GM12878 (cell line): ENCODE measurements around the gene CENPS. TPM values are rescaled to one million over a fixed set of nuclear protein-coding genes. Genes with fewer than 3 reads are reported as not detected.

Source experiments
- ATAC-seq: fragments of 200-7000 bp; cut with Tn5 transposase; 3 replicates; pipeline ENCODE4 v1.9.1; 2020; ENCODE audit warnings: mild to moderate bottlenecking, moderate library complexity
- BruUV-seq: library from RNA; stranded (reverse); fragments of 400-500 nt; replicated peaks from 2 replicates; lab custom pipeline; 2021; lab: Mats Ljungman, UMichigan
- CTCF ChIA-PET: fragments of 300-600 bp; sonication (Branson Sonifier 250); formaldehyde crosslinking; extraction: SDS; loops from one replicate; lab custom pipeline; 2021; ENCODE audit warnings: inconsistent platforms; lab: Yijun Ruan, JAX
- POLR2A ChIA-PET: fragments of 350-600 bp; formaldehyde crosslinking; extraction: SDS; loops from one replicate; lab custom pipeline; 2021; ENCODE audit warnings: inconsistent platforms; lab: Charles Lee
- RAD21 ChIA-PET: fragments of 300-600 bp; sonication (Branson Sonifier 250); formaldehyde crosslinking; loops from one replicate; lab custom pipeline; 2023; ENCODE audit warnings: antibody characterized with exemption; ENCODE audit not compliant: unreplicated experiment; lab: Charles Lee
- SMC1A ChIA-PET: fragments of 300-600 bp; sonication (Branson Sonifier 250); formaldehyde crosslinking; loops from one replicate; lab custom pipeline; 2023; ENCODE audit not compliant: unreplicated experiment, uncharacterized antibody; lab: Charles Lee
- DNase-seq: peaks from one replicate; pipeline ENCODE4 v3.0.0-alpha.2; 2011; ENCODE audit warnings: low read depth, low spot score
- FAIRE-seq: peaks from 3 replicates; lab custom pipeline; 2011; peaks lifted over from hg19 to GRCh38; lab: Jason Lieb, UNC
- H2AFZ ChIP-seq: 2 replicates; pipeline ENCODE4 v1.6.0; 2011; ENCODE audit warnings: low read depth, low read length, control low read depth; ENCODE audit not compliant: control insufficient read depth
- H3K27ac ChIP-seq: 2 replicates; pipeline ENCODE4 v1.5.1; 2011; ENCODE audit warnings: control low read depth; ENCODE audit not compliant: control insufficient read depth, insufficient read depth
- H3K27me3 ChIP-seq, 2 experiments: replicated peaks in 1 of 2; 2 replicates each; pipeline versions ENCODE4 v1.6.0 to v1.6.1; 2011; ENCODE audit warnings: low read length in 1 of 2; ENCODE audit not compliant: control insufficient read depth in 2 of 2, insufficient read depth in 2 of 2
- H3K36me3 ChIP-seq, 2 experiments: 2 replicates each; pipeline ENCODE4 v1.5.1; 2011; ENCODE audit warnings: low read length in 1 of 2; ENCODE audit not compliant: control insufficient read depth in 2 of 2, insufficient read depth in 2 of 2
- H3K4me1 ChIP-seq: 2 replicates; pipeline ENCODE4 v1.6.1; 2011; ENCODE audit warnings: mild to moderate bottlenecking, low read length, moderate library complexity, mixed read lengths; ENCODE audit not compliant: control insufficient read depth, insufficient read depth
- H3K4me2 ChIP-seq: 2 replicates; pipeline ENCODE4 v1.6.0; 2011; ENCODE audit warnings: control low read depth; ENCODE audit not compliant: control insufficient read depth, insufficient read depth
- H3K4me3 ChIP-seq: fragments of 200-600 bp; sonication (generic); 2 replicates; pipeline ENCODE4 v1.5.1; 2016
- H3K79me2 ChIP-seq: 2 replicates; pipeline ENCODE4 v1.6.0; 2011; ENCODE audit warnings: low read length; ENCODE audit not compliant: control insufficient read depth, insufficient read depth
- H3K9ac ChIP-seq: 2 replicates; pipeline ENCODE4 v1.8.0; 2011; ENCODE audit warnings: low read length, control low read depth, mixed read lengths; ENCODE audit not compliant: control insufficient read depth, insufficient read depth
- H3K9me3 ChIP-seq: replicated peaks from 3 replicates; pipeline ENCODE4 v1.5.1; 2011; ENCODE audit warnings: mild to moderate bottlenecking, low read length; ENCODE audit not compliant: control insufficient read depth, insufficient read depth
- H4K20me1 ChIP-seq: 2 replicates; pipeline ENCODE4 v1.6.0; 2011; ENCODE audit not compliant: control insufficient read depth, insufficient read depth
- ESRRA ChIP-seq: IDR thresholded peaks from 2 replicates; pipeline ENCODE4 v1.6.1; 2012; ENCODE audit warnings: mild to moderate bottlenecking, low read length, improper control_type of control experiment
- EZH2 ChIP-seq: IDR thresholded peaks from 2 replicates; pipeline ENCODE4 v1.6.1; 2012; ENCODE audit warnings: low read depth, mild to moderate bottlenecking, control low read depth, inconsistent platforms, low read length, borderline replicate concordance; ENCODE audit not compliant: control insufficient read depth
- FOS ChIP-seq: IDR thresholded peaks from 3 replicates; pipeline ENCODE4 v1.6.1; 2011; ENCODE audit warnings: borderline replicate concordance; ENCODE audit not compliant: insufficient read length; ENCODE audit errors: extremely low read depth
- GABPA ChIP-seq: IDR thresholded peaks from 2 replicates; pipeline ENCODE4 v1.6.1; 2014; ENCODE audit warnings: antibody characterized with exemption, low read depth, mild to moderate bottlenecking, inconsistent platforms
- PAX8 ChIP-seq: fragments of 450-650 bp; IDR thresholded peaks from 2 replicates; pipeline ENCODE4 v1.6.1; 2017; ENCODE audit warnings: mild to moderate bottlenecking, moderate library complexity
- SIX5 ChIP-seq: IDR thresholded peaks from 2 replicates; pipeline ENCODE4 v1.6.1; 2011; ENCODE audit warnings: mild to moderate bottlenecking, low read depth, low read length, moderate library complexity; ENCODE audit not compliant: severe bottlenecking
- STAT1 ChIP-seq: fragments of 450-650 bp; conservative IDR thresholded peaks from 2 replicates; pipeline ENCODE4 v1.6.1; 2014; ENCODE audit warnings: antibody characterized with exemption, mild to moderate bottlenecking
- YBX1 ChIP-seq: fragments of 450-650 bp; IDR thresholded peaks from 2 replicates; pipeline ENCODE4 v1.6.1; 2016; ENCODE audit warnings: antibody characterized with exemption
- ZNF592 ChIP-seq: fragments of 450-650 bp; IDR thresholded peaks from 2 replicates; pipeline ENCODE4 v1.6.1; 2017; ENCODE audit warnings: mild to moderate bottlenecking, moderate library complexity
- WGBS: methylation state at CpG from one replicate; pipeline ENCODE4 v1.1.6; 2016; ENCODE audit warnings: low lambda C conversion rate; ENCODE audit not compliant: insufficient replicate concordance, insufficient coverage; ENCODE audit errors: missing lambda C conversion rate; 5-methylcytosine and 5-hydroxymethylcytosine counted together
- in situ Hi-C: fragments of 300-500 bp; cut with MboI; formaldehyde crosslinking; loops from 9 replicates; pipeline ENCODE4 v1.14.3; 2018; ENCODE audit warnings: mixed read lengths
- intact Hi-C: fragments of 100-400 bp; cut with micrococcal nuclease; formaldehyde crosslinking; loops from one replicate; pipeline ENCODE4 v1.14.2; 2022; ENCODE audit not compliant: unreplicated experiment
- polyA plus RNA-seq, 11 experiments: library from polyadenylated mRNA; depleted of rRNA in 4 of 11; unstranded in 6 of 11; stranded (reverse) in 5 of 11; fragments of >200 nt; fragmentation: Nextera tagmentation in 4 of 11; fragmentation: Illumina TruSeq in 1 of 11; extraction: Ambion mirVana in 4 of 11; extraction: Trizol in 1 of 11; gene quantifications; 1 replicate in 1 of 11; 2 replicates in 10 of 11; pipeline versions ENCODE4 v1.2.1 to v1.2.3, GENCODE V29; 2011 to 2016; ENCODE audit warnings: inconsistent platforms in 2 of 11, missing spikeins in 2 of 11, low read depth in 1 of 11
- total RNA-seq, 4 experiments: library from RNA; depleted of rRNA in 3 of 4; stranded (reverse); fragments of >200 nt in 3 of 4; fragmentation: Illumina TruSeq in 1 of 4; extraction: Trizol in 1 of 4; gene quantifications; 2 replicates each; pipeline versions ENCODE4 v1.2.1 to v1.2.3, GENCODE V29; 2013 to 2021

CENPS gene
- total and polyA plus RNA-seq, 10 of the 15 experiments (the other 5 are each of a cell fraction or from before 2014, with no cell fraction given), result 9.4 to 51.7 (median 16.7) TPM

- TF ChIP-seq GABPA (no peak), ESRRA (no peak), YBX1 (no peak), PAX8 (no peak), EZH2 (no peak), ZNF592 (no peak), FOS (no peak), SIX5 (no peak)
Measured at GRCh38 chr1:10400013-10400412, 30.2 kb upstream of the CENPS start (continued).

- H3K9ac ChIP-seq, result no peak overlapping the region
- intact Hi-C loops, result no loop called here
- TF ChIP-seq STAT1, result no peak
- no peaks in the 10 kb centered on the region for H3K9me3 ChIP-seq
- ATAC-seq (no peak), DNase-seq (no peak), FAIRE-seq (no peak)
- in situ Hi-C loops, result no loop called here
- ChIA-PET POLR2A (interaction anchor here (1.9 kb wide), 1 partner anchor 21 kb away, joined by 4 read pairs; no protein-coding TSS in a partner anchor), SMC1A (interaction anchor here (0.6 to 2.0 kb wide), 5 partner anchors 13 to 464 kb away, joined by 3 to 6 read pairs (median 3); partner anchors contain the start of genes CENPS and KIF1B), RAD21 (interaction anchor here (1.1 to 3.4 kb wide), 2 partner anchors 14 to 192 kb away, joined by 3 to 16 read pairs; partner anchors contain the start of gene KIF1B), CTCF (interaction anchor here (0.9 to 4.2 kb wide), 2 partner anchors 192 to 533 kb away, joined by 3 to 29 read pairs; partner anchors contain the start of gene KIF1B)
- no peak overlapping the region for H3K4me2 ChIP-seq
- H4K20me1 ChIP-seq, result no peaks in the 10 kb centered on the region
- H3K79me2 ChIP-seq, result peaks cover 19% of the 10 kb centered on the region
- H3K36me3 ChIP-seq, result peaks cover 2 to 20% of the 10 kb centered on the region in 2 experiments; a peak in 2 of 4 replicates
- H3K27ac ChIP-seq, result no peak overlapping the region
- no peak overlapping the region for H3K4me3 ChIP-seq
- H2AFZ ChIP-seq, result no peak overlapping the region
- no TSS peak for BruUV-seq
- WGBS, result 100% methylated on average over 1 of the region's 1 CpG
- H3K27me3 ChIP-seq, result no peaks in the 10 kb centered on the region
- H3K4me1 ChIP-seq, result peaks cover 6% of the 10 kb centered on the region
Measured at GRCh38 chr1:10401281-10401680, 29.0 kb upstream of the CENPS start.
